ENCODE data around the gene MCM10. TPM values are rescaled to one million over a fixed set of nuclear protein-coding genes. Genes with fewer than 3 reads are reported as not detected.

Gene MCM10
- total RNA-seq, 1 experiment from 2014 or later = 43.1 TPM

DNA sequence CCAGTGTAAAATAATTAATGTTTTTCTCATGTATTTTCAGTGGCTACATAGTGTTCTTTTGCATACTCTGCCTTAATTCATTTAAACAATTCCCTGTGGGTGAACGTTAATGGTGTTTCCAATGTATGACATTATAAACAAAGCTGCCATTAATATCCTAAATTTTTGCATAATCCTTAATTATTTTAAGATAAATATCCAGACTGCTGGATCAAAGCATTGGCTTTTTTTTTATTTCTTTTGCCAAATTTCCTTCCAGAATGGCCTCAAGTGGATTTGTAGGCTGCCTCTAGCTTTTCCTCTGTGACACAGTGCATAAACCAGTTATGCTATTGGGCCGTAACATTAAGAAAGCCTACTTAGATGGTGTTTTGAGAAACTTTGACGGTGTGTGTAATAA lies 29.5 kb downstream of the MCM10 start:
- no peak for DNase-seq (ENCODE audit: low read depth, low spot score)
- CTCF ChIA-PET = no interaction called here
- Histone ChIP-seq H3K4me2 (ENCODE audit: low read length) (no peak overlapping the region), H3K36me3 (ENCODE audit: control insufficient read depth in 1 of 2, insufficient read depth in 2 of 2, low read length in 2 of 2) (peaks cover 44 to 65% of the 10 kb centered on the region in 2 experiments), H3K79me2 (ENCODE audit: insufficient read depth, low read length) (no peaks in the 10 kb centered on the region), H3K9me3 (ENCODE audit: control insufficient read depth in 1 of 2, insufficient read depth in 1 of 2, low read depth in 1 of 2, low read length in 2 of 2) (no peaks in the 10 kb centered on the region), H3K9me2 (ENCODE audit: insufficient read depth) (no peaks in the 10 kb centered on the region), H3K9ac (ENCODE audit: low read length) (no peak overlapping the region), H3K27ac (ENCODE audit: low read depth, low read length) (no peak overlapping the region), H3K27me3 (ENCODE audit: insufficient read depth, low read length) (no peaks in the 10 kb centered on the region), H3K4me3 (replicated peaks in 1 of 2; ENCODE audit: low read depth in 1 of 2, low read length in 2 of 2) (no peak overlapping the region), H3K4me1 (ENCODE audit: control insufficient read depth in 1 of 2, insufficient read depth in 2 of 2, low read length in 2 of 2) (no peaks in the 10 kb centered on the region), H2AFZ (ENCODE audit: low read depth, low read length, poor library complexity, severe bottlenecking) (no peak overlapping the region), H4K20me1 (ENCODE audit: insufficient read depth) (no peaks in the 10 kb centered on the region)
- POLR2A ChIA-PET = no interaction called here
- TF ChIP-seq SIN3A (IDR thresholded peaks at IDR 0.05; ENCODE audit: low read depth) (no peak), FOSL1 (IDR thresholded peaks at IDR 0.05; ENCODE audit: low read depth) (no peak), RAD21 (IDR thresholded peaks at IDR 0.05; ENCODE audit: low read depth) (no peak), EZH2 (IDR thresholded peaks at IDR 0.05) (no peak), EZH2phosphoT487 (IDR thresholded peaks at IDR 0.05; ENCODE audit: borderline replicate concordance) (no peak), SRF (IDR thresholded peaks at IDR 0.05; ENCODE audit: low read depth) (no peak), TCF7L2 (IDR thresholded peaks at IDR 0.05; ENCODE audit: borderline replicate concordance, extremely low read depth, insufficient read depth, insufficient read length) (no peak), ELF1 (IDR thresholded peaks at IDR 0.05; ENCODE audit: borderline replicate concordance, low read depth) (no peak), JUND (IDR thresholded peaks at IDR 0.05) (no peak), CBX3 (IDR thresholded peaks at IDR 0.05; ENCODE audit: low read depth) (no peak), ZFX (IDR thresholded peaks at IDR 0.05) (no peak), CEBPB (IDR thresholded peaks at IDR 0.05; ENCODE audit: low read depth) (no peak), EGR1 (IDR thresholded peaks at IDR 0.05; ENCODE audit: low read depth) (no peak)
- TF ChIP-seq, protein P1, sequence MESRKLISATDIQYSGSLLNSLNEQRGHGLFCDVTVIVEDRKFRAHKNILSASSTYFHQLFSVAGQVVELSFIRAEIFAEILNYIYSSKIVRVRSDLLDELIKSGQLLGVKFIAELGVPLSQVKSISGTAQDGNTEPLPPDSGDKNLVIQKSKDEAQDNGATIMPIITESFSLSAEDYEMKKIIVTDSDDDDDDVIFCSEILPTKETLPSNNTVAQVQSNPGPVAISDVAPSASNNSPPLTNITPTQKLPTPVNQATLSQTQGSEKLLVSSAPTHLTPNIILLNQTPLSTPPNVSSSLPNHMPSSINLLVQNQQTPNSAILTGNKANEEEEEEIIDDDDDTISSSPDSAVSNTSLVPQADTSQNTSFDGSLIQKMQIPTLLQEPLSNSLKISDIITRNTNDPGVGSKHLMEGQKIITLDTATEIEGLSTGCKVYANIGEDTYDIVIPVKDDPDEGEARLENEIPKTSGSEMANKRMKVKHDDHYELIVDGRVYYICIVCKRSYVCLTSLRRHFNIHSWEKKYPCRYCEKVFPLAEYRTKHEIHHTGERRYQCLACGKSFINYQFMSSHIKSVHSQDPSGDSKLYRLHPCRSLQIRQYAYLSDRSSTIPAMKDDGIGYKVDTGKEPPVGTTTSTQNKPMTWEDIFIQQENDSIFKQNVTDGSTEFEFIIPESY (IDR thresholded peaks at IDR 0.05; ENCODE audit: extremely low read depth, insufficient replicate concordance, low read length) = no peak
- TF ChIP-seq, protein P2, sequence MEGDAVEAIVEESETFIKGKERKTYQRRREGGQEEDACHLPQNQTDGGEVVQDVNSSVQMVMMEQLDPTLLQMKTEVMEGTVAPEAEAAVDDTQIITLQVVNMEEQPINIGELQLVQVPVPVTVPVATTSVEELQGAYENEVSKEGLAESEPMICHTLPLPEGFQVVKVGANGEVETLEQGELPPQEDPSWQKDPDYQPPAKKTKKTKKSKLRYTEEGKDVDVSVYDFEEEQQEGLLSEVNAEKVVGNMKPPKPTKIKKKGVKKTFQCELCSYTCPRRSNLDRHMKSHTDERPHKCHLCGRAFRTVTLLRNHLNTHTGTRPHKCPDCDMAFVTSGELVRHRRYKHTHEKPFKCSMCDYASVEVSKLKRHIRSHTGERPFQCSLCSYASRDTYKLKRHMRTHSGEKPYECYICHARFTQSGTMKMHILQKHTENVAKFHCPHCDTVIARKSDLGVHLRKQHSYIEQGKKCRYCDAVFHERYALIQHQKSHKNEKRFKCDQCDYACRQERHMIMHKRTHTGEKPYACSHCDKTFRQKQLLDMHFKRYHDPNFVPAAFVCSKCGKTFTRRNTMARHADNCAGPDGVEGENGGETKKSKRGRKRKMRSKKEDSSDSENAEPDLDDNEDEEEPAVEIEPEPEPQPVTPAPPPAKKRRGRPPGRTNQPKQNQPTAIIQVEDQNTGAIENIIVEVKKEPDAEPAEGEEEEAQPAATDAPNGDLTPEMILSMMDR (IDR thresholded peaks at IDR 0.05 in 2 of 3, conservative IDR thresholded peaks at IDR 0.05 in 1 of 3; ENCODE audit: borderline replicate concordance in 1 of 3, insufficient read depth in 1 of 3, low read depth in 2 of 3, low read length in 2 of 3) = no peak
- TF ChIP-seq, protein P3, sequence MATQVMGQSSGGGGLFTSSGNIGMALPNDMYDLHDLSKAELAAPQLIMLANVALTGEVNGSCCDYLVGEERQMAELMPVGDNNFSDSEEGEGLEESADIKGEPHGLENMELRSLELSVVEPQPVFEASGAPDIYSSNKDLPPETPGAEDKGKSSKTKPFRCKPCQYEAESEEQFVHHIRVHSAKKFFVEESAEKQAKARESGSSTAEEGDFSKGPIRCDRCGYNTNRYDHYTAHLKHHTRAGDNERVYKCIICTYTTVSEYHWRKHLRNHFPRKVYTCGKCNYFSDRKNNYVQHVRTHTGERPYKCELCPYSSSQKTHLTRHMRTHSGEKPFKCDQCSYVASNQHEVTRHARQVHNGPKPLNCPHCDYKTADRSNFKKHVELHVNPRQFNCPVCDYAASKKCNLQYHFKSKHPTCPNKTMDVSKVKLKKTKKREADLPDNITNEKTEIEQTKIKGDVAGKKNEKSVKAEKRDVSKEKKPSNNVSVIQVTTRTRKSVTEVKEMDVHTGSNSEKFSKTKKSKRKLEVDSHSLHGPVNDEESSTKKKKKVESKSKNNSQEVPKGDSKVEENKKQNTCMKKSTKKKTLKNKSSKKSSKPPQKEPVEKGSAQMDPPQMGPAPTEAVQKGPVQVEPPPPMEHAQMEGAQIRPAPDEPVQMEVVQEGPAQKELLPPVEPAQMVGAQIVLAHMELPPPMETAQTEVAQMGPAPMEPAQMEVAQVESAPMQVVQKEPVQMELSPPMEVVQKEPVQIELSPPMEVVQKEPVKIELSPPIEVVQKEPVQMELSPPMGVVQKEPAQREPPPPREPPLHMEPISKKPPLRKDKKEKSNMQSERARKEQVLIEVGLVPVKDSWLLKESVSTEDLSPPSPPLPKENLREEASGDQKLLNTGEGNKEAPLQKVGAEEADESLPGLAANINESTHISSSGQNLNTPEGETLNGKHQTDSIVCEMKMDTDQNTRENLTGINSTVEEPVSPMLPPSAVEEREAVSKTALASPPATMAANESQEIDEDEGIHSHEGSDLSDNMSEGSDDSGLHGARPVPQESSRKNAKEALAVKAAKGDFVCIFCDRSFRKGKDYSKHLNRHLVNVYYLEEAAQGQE (IDR thresholded peaks at IDR 0.05; ENCODE audit: low read depth) = no peak
- no peak for ATAC-seq
- no TSS peak for BruUV-seq (replicated peaks)
- intact Hi-C loops (cut with micrococcal nuclease) = no loop called here
- RAD21 ChIA-PET (ENCODE audit: low non-redundant PET in 1 of 2, low total read pairs in 2 of 2, uncharacterized antibody in 2 of 2, unreplicated experiment in 2 of 2) = no interaction called here

Measured in HCT116 (cell line).